ENCODE data around the gene ZBTB20.

Gene ZBTB20

DNA sequence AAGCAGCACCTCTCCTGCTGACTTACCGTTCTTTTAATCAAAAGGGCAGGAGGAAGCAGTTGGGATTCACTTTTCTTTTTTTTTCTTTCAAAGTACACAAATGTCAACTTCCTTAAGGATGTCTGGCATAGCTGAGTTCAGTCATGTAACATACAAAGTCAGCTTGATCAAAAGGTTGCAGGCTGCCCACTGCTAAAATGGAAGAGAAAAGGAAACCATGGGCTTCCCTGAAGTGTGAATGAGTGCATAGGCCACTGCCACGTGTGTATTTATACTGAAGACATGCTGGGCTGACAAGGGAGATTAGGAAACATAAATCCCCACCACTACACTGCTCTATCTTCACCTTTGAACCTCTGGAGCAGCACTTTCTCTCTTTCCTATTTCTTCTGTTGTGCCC, 540.8 kb downstream of the ZBTB20 start:
- H3K79me2 ChIP-seq (ENCODE audit: low read length) = no peaks in the 10 kb centered on the region
- H3K36me3 ChIP-seq (replicated peaks; ENCODE audit: low read depth, low read length) = no peaks in the 10 kb centered on the region
- H3K4me3 ChIP-seq (ENCODE audit: low read length) = no peak overlapping the region
- no peaks in the 10 kb centered on the region for H3K4me1 ChIP-seq (ENCODE audit: low read length)
- no peak overlapping the region for H3K27ac ChIP-seq (ENCODE audit: low read length)
- no peak overlapping the region for H3K4me2 ChIP-seq (ENCODE audit: low read length)
- no peaks in the 10 kb centered on the region for H3K27me3 ChIP-seq (ENCODE audit: low read depth, low read length)
- TF ChIP-seq, protein P1, sequence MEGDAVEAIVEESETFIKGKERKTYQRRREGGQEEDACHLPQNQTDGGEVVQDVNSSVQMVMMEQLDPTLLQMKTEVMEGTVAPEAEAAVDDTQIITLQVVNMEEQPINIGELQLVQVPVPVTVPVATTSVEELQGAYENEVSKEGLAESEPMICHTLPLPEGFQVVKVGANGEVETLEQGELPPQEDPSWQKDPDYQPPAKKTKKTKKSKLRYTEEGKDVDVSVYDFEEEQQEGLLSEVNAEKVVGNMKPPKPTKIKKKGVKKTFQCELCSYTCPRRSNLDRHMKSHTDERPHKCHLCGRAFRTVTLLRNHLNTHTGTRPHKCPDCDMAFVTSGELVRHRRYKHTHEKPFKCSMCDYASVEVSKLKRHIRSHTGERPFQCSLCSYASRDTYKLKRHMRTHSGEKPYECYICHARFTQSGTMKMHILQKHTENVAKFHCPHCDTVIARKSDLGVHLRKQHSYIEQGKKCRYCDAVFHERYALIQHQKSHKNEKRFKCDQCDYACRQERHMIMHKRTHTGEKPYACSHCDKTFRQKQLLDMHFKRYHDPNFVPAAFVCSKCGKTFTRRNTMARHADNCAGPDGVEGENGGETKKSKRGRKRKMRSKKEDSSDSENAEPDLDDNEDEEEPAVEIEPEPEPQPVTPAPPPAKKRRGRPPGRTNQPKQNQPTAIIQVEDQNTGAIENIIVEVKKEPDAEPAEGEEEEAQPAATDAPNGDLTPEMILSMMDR (IDR thresholded peaks at IDR 0.05; ENCODE audit: low read depth, low read length) = no peak
- TF ChIP-seq EZH2phosphoT487 (IDR thresholded peaks at IDR 0.05; ENCODE audit: low read depth) = no peak
- H4K20me1 ChIP-seq (ENCODE audit: insufficient read depth, low read length) = no peaks in the 10 kb centered on the region
- H3K9me3 ChIP-seq (ENCODE audit: insufficient read depth, low read length) = no peaks in the 10 kb centered on the region
- no peak overlapping the region for H3K9ac ChIP-seq (ENCODE audit: low read length)
- H2AFZ ChIP-seq (ENCODE audit: low read depth, low read length) = no peak overlapping the region

DNA sequence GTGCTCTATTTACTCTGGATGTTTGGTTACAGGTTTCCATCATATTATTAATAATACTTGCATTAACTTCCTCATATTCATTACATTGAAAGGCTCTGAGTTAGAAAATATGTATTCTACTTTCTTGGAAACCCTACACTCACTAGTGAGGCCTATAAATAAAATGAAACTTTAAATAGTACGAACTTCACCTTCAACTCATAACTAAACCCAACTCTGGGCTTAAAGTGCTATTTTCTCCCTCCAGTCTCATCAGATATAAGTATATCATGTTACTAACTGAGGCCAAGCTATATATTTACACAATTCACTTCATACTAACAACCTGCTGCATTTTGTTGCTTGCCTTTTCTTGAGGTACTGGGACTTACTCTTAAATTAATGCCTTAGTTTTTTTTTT, 546.5 kb downstream of the ZBTB20 start:
- H3K4me3 ChIP-seq (ENCODE audit: low read length) = no peak overlapping the region
- H3K27me3 ChIP-seq (ENCODE audit: low read depth, low read length) = no peaks in the 10 kb centered on the region

DNA sequence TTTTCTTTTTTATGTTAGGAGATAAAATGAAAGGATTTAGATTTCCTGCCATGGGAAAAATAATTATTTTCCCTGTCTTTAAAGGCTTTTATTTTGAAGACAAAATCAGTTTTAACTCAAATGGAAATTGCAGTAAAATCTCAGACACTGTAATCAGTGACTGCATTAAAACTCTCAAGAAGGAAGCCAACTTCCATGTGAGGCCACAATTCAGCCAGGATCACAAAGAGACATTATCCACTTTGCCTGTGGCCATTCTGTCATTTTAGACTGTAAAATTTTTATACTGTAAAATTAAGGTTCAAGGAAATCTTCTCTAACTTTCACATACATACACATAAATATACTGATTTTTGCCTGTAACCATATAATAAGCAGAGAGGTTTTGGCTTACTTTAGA, 549.2 kb downstream of the ZBTB20 start:
- TF ChIP-seq, protein P1 (IDR thresholded peaks at IDR 0.05; ENCODE audit: low read depth, low read length) = no peak
- no peak for TF ChIP-seq EZH2phosphoT487 (IDR thresholded peaks at IDR 0.05; ENCODE audit: low read depth)
- no peak overlapping the region for H2AFZ ChIP-seq (ENCODE audit: low read depth, low read length)
- H3K27ac ChIP-seq (ENCODE audit: low read length) = no peak overlapping the region
- H3K36me3 ChIP-seq (replicated peaks; ENCODE audit: low read depth, low read length) = no peaks in the 10 kb centered on the region
- no peak overlapping the region for H3K9ac ChIP-seq (ENCODE audit: low read length)
- no peaks in the 10 kb centered on the region for H3K4me1 ChIP-seq (ENCODE audit: low read length)
- H3K79me2 ChIP-seq (ENCODE audit: low read length) = no peaks in the 10 kb centered on the region
- H4K20me1 ChIP-seq (ENCODE audit: insufficient read depth, low read length) = no peaks in the 10 kb centered on the region
- H3K4me3 ChIP-seq (ENCODE audit: low read length) = no peak overlapping the region
- no peaks in the 10 kb centered on the region for H3K27me3 ChIP-seq (ENCODE audit: low read depth, low read length)
- H3K9me3 ChIP-seq (ENCODE audit: insufficient read depth, low read length) = no peaks in the 10 kb centered on the region
- H3K4me2 ChIP-seq (ENCODE audit: low read length) = no peak overlapping the region

More for the DNA sequence above, 546.5 kb downstream of the ZBTB20 start:
- TF ChIP-seq EZH2phosphoT487 (IDR thresholded peaks at IDR 0.05; ENCODE audit: low read depth) = no peak
- TF ChIP-seq, protein P1 (IDR thresholded peaks at IDR 0.05; ENCODE audit: low read depth, low read length) = no peak
- Histone ChIP-seq H3K4me1 (ENCODE audit: low read length) (no peaks in the 10 kb centered on the region), H3K9ac (ENCODE audit: low read length) (no peak overlapping the region), H3K9me3 (ENCODE audit: insufficient read depth, low read length) (no peaks in the 10 kb centered on the region), H2AFZ (ENCODE audit: low read depth, low read length) (no peak overlapping the region), H3K4me2 (ENCODE audit: low read length) (no peak overlapping the region), H3K79me2 (ENCODE audit: low read length) (no peaks in the 10 kb centered on the region), H3K36me3 (replicated peaks; ENCODE audit: low read depth, low read length) (no peaks in the 10 kb centered on the region), H3K27ac (ENCODE audit: low read length) (no peak overlapping the region), H4K20me1 (ENCODE audit: insufficient read depth, low read length) (no peaks in the 10 kb centered on the region)

DNA sequence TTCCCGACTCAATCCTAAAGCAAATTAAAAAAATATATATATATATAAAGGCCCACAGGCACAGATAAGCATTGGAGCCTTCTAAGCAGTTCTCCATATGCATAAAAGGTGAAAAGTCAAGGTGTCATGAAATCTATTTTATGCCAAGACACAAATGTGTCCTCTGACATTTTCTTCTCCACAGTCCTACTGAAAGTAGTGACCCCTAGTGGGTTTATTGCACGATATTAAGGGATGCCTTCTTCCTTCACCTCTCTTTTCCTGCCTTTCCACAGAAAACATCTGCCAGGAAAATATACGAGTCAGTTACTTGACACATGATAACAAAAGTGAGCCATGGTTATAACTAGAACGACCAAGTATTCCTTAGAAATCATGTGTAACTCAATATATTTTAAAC, 550.1 kb downstream of the ZBTB20 start:
- TF ChIP-seq, protein P1 (IDR thresholded peaks at IDR 0.05; ENCODE audit: low read depth, low read length) = peak; percentile 21
- no peak for TF ChIP-seq EZH2phosphoT487 (IDR thresholded peaks at IDR 0.05; ENCODE audit: low read depth)
- Histone ChIP-seq H2AFZ (ENCODE audit: low read depth, low read length) (no peak overlapping the region), H3K4me1 (ENCODE audit: low read length) (no peaks in the 10 kb centered on the region)

More for the DNA sequence above, 550.1 kb downstream of the ZBTB20 start:
- Histone ChIP-seq H3K9ac (ENCODE audit: low read length) (no peak overlapping the region), H4K20me1 (ENCODE audit: insufficient read depth, low read length) (no peaks in the 10 kb centered on the region), H3K27me3 (ENCODE audit: low read depth, low read length) (no peaks in the 10 kb centered on the region), H3K79me2 (ENCODE audit: low read length) (no peaks in the 10 kb centered on the region), H3K4me3 (ENCODE audit: low read length) (no peak overlapping the region), H3K27ac (ENCODE audit: low read length) (no peak overlapping the region), H3K36me3 (replicated peaks; ENCODE audit: low read depth, low read length) (no peaks in the 10 kb centered on the region), H3K9me3 (ENCODE audit: insufficient read depth, low read length) (no peaks in the 10 kb centered on the region), H3K4me2 (ENCODE audit: low read length) (no peak overlapping the region)

All from OCI-LY3 (cell line).